LNCaP clone FGC (cell line): Measurements from ENCODE around the gene GABRP.

Experiments
- DNase-seq: peaks from one replicate; pipeline ENCODE4 v3.0.0-alpha.2; 2011; ENCODE audit warnings: low read depth
- H3K4me3 ChIP-seq: 2 replicates; pipeline ENCODE4 v1.5.1; 2011; ENCODE audit warnings: mild to moderate bottlenecking, low read depth, low read length, control low read depth
- CTCF ChIP-seq: IDR thresholded peaks from 2 replicates; pipeline ENCODE4 v1.5.1; 2012; ENCODE audit warnings: mild to moderate bottlenecking; ENCODE audit not compliant: control insufficient read depth, insufficient read depth; ENCODE audit errors: extremely low read depth

The GABRP gene

GRCh38 chr5:170783498-170784247, at the start of gene GABRP:
Gene GABRP (plus strand): TSS chr5:170783725. CDS start chr5:170788616, 4,891 bp downstream.
- no peak for TF ChIP-seq CTCF
- no peak for DNase-seq
- H3K4me3 ChIP-seq = no peak within 1 kb of the TSS

GRCh38 chr5:170736966-170737365, 46.6 kb upstream of the GABRP start:
- no peak for TF ChIP-seq CTCF
- no peak overlapping the region for H3K4me3 ChIP-seq
- DNase-seq = no peak

GRCh38 chr5:170737591-170737990, 45.9 kb upstream of the GABRP start:
- no peak for TF ChIP-seq CTCF
- DNase-seq = no peak
- no peak overlapping the region for H3K4me3 ChIP-seq

GRCh38 chr5:170738840-170739239, 44.7 kb upstream of the GABRP start:
- no peak for DNase-seq

GRCh38 chr5:170739446-170739845, 44.1 kb upstream of the GABRP start:
- DNase-seq = no peak
- H3K4me3 ChIP-seq = no peak overlapping the region
- no peak for TF ChIP-seq CTCF

More at GRCh38 chr5:170738840-170739239, 44.7 kb upstream of the GABRP start:
- no peak overlapping the region for H3K4me3 ChIP-seq
- TF ChIP-seq CTCF = no peak

GRCh38 chr5:170740551-170741205, 42.8 kb upstream of the GABRP start:
- no peak for DNase-seq
- no peak for TF ChIP-seq CTCF
- H3K4me3 ChIP-seq = no peak overlapping the region
